DMS153 (cell line): Measurements from ENCODE around the gene TTC16.

Source experiments
- DNase-seq: peaks from one replicate; lab custom pipeline; 2025; lab: John Stamatoyannopoulos, UW

The TTC16 gene, protein sequence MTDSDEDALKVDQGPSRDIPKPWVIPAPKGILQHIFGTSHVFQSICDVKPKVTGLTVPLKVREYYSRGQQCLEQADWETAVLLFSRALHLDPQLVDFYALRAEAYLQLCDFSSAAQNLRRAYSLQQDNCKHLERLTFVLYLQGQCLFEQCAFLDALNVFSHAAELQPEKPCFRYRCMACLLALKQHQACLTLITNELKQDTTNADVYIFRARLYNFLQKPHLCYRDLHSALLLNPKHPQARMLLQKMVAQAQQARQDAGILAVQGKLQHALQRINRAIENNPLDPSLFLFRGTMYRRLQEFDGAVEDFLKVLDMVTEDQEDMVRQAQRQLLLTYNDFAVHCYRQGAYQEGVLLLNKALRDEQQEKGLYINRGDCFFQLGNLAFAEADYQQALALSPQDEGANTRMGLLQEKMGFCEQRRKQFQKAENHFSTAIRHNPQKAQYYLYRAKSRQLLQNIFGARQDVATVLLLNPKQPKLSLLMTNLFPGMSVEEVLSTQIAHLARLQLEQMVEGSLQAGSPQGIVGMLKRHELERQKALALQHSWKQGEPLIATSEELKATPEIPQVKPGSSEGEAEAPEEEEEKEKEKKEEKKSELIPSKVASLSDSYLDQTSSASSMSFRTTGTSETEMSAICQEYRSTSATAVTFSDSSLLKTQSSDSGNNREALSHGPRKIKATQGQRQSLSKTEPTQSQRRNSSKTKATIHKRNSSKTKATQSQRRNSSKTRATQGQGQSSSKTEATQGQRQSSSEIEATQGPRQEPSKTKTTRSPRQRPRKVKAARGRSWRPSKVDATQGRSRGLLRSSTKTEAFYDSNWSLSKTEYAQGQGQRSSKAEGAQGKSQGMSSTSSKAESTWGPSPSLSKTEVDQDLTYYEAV

DNA sequence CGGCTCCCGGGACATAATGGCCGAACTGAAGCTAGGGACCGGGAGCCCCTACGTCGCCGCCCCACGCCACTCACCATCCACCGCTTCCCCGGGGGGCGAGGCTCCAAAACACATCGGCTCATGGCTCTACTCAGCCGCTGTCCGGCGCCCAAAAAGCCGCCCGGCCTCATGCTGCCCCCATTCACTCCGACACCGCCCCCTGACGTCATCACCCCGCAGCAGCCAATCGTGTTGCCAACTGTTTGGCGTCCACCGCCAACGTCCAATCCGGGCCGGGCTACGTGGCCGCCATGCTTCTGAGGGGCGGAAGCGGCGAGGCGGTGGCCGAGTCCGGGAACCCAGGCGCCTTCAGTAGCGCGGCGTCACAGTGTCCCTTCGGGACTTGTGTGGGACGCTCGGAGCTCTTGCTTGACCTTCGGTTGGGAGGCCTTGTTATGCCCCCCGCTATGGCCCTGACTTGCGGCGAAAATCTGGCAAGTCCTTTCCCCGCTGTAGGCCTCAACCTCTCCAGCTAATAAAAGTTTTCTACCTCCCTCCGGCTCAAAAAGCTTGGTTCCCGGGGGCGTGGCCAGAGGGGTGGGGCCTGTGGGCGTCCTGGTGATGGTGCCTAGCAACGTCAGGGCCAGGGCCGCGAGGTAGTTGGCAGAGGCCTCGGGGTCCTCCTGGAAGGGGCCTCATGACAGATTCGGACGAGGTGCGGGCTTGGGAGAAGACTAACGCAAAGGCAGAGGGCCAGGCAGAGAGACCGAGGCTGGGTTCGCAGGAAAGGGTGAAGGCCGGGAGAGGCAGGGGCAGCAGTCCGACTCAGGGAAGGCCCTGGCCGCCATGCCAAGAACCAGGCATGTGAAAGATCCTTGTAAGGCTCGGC lies at the start of gene TTC16, which contains the start of gene PTRH1:
TTC16 (plus strand) TSS at position 610 of the 868 bp plus-strand sequence; CDS start at position 677, 67 bp downstream.
PTRH1 (minus strand) TSS at position 194 of the 868 bp plus-strand sequence; CDS start at position 170, 24 bp downstream.
- DNase-seq: peak; percentile 86

DNA sequence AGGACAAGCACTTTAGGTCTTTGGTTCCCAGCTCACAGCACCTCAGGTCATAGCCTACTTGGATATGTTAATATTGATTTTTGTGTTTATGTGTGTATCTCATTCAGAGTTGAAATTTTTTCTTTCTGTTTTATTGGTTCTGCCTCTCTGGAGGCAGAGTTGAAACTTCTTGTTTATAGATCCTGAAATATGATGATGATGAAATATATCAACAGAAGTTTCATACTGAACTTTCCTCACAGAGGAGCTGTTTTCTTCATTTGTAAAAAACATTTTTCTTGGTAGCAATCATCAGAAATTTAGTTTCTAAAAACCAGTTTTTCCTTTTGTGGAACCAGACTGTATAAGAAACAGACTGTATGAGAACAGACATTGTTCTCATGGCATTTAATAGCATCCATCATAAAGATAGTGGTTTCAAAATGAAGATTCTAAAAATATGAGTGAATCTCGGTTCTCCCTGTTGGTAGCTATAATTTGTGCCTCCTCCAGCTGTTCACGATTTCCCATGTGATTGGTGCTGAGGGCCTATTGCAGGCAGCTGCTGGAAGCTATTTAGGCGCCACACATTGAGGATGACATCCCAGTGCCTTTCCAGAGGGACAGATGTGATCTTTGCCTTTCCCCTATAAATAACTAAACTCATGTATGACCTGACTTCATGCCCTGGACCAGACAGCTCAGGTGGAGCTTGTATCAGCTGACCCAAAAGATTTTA lies 48.6 kb upstream of the TTC16 start:
- no peak for DNase-seq

DNA sequence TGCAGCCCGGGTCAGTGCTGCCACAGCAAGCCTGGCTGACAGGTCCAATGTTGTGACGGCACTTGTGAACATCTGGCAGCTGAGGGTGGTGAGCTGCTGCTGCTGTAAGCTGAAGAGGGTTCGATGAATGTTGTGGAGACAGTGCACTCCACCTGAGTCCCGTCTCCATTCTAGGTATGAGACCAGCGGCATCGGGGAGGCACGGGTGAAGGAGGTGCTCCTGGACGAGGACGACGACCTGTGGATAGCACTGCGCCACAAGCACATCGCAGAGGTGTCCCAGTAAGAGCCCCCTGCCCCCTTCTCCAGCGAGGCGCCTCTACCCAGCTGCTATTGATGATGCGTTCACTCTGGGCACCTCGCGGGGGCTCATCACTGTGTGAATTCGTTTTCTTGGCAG lies 48.0 kb upstream of the TTC16 start:
- DNase-seq: no peak

DNA sequence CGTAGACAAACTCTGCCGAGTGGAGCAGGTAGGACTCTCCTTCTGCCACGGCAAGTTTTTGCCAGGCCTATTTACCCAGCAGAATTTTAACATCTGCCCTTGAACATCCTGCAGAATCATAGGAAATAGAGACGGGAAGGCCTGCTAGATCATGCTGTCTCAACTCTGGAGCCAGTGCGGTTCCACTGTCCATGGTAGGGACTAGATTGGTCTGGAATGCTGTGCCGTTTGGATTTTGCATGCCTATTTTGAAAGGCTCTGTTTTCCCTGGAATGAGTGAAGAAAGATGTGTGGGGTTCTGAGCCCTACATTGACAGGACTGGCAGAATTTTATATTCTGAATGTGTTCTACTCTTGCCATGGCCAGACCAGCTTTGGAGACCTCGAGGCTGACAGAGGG lies 42.6 kb upstream of the TTC16 start:
- no peak for DNase-seq

DNA sequence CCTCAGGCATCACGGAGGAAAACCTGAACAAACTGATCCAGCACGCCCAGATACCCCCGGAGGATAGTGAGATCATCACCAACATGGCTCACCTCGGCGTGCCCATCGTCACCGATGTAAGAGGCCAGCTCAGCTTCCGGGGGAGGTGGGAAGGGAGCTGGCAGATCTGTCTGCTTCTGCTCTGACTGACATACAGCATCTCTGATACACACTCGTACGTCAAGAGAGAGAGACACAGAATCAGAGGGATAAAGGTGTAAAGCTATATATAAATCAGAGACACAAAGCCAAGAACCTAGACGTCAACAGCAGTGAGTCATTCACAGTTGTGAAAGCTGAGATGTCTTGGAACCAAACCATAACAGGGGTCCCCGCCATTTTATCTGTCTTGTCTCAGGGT lies 39.2 kb upstream of the TTC16 start:
- no peak for DNase-seq

DNA sequence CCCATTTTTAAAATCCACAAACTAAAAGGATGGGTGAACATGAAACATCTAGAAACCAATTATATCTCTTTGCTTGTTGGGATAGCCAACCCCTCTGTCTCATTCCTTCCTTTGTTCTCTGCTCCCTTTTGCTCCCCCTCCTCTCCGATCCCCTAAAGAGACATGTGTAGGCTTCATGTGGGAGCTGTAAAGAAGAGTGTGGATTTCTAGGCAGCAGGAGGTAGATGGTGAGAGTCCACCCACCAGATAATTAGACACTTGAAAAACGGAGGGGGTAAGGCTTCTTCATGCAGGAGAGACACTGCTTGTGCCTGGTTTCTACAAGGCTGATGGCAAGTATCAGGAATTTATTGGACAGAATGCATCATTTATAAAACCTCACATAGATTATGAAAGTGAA lies 36.4 kb upstream of the TTC16 start:
- no peak for DNase-seq

DNA sequence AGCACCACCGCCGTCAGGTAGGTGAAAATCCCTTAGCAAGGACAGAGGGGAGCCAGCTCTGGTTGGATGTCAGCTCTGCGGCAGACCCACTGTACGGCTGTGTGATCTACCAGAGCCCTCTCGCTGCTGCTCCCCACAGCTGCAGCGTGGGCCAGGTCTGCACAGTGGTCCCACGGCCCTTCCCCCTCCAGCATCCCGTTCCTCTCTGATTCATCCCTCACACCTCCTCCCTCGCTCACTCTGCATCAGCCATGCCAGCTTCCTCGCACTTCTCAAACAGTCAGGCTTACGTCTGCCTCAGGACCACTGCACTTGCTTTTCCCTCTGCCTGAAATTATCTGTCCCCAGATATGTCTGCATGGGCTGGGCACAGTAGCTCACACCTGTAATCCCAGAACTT lies 35.7 kb upstream of the TTC16 start:
- no peak for DNase-seq

DNA sequence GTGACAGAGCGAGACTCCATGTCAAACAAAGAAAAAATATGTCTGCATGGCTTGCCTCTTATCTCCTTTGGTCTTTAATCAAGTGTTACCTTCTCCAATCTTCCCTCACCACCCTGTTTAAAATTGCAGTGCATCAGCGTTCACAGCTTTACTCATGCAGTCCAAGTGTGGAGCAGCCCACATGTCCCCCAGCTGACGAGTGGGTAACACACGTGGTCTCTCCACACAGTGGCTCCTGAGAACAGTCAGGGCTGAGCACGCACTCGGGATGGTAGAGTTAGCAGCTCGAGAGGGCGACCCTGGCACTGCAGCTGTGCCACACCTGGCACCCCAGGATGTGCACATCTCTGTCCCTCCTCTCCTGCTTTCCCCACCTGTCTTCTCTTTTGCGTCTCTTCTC lies 35.0 kb upstream of the TTC16 start:
- no peak for DNase-seq

DNA sequence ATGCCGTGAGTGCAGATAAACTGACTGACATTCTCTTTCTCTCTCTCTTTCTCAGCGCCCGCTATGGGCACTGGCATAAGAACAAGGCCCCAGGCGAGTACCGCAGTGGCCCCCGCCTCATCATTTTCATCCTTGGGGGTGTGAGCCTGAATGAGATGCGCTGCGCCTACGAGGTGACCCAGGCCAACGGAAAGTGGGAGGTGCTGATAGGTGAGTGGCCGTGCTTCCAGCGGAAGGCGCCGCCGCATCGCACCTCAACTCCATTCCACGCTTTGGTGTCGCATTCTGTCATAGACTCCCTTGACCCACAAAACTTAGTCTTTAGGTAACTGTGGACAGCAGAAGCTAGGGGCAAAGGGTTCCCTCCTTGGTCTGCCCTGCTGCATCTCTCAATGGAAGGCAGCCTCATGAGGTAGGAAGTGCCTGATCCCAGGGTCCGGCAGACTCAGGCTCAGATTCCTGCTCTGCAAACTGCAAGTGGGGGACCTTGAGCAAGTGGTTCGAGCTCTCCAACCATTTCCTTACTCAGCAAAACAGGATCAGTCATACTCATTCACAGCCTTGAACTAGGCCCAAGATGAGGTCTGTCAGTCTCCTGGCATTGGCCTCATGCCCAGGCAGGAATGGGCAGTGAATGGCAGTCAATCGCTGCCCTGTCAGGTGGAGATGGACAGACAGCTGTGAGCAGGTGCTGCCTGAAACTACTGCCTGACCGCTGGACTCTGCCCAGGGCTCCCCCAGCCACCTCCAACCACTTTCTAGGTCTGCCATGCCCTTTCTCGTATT lies 33.3 kb upstream of the TTC16 start:
- DNase-seq: no peak

DNA sequence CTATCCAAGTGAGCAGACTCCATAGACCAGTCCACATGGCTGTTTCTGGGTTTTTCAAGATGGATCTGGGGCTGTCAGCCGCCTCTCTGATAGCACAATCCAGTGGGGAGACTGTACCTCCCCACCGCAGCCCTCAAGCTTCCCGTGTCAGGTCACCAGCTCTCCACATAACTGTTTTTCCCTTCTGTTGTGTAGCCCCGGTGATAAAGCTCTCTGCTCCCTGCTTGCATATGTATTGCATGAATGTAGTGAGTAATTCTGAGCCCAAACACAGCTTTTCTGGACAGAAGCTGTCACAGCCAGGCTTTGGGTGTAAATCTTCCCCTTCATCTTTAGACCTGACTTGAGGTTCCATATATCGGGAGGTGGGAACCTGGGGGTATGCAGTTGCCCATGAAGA lies 32.2 kb upstream of the TTC16 start:
- no peak for DNase-seq

DNA sequence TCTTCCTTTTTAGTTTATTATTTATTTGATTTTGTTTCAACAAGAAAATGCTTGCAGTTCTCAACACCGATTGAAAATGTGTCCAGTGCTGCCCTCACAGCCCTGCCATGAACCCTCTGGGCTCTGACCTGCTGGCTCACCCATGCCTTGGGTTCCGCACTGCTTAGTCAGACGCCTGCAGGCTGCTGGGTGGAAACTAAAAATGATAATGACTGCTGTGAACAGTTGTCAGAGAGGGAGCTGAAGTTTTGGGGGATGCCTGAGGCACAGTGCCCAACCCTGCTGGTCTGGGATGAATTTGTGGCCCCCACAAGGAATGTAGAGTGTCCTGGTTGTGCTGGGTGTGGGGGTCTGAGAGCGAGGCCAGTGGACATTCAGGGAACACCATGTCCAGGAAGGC lies 31.3 kb upstream of the TTC16 start:
- DNase-seq: no peak

DNA sequence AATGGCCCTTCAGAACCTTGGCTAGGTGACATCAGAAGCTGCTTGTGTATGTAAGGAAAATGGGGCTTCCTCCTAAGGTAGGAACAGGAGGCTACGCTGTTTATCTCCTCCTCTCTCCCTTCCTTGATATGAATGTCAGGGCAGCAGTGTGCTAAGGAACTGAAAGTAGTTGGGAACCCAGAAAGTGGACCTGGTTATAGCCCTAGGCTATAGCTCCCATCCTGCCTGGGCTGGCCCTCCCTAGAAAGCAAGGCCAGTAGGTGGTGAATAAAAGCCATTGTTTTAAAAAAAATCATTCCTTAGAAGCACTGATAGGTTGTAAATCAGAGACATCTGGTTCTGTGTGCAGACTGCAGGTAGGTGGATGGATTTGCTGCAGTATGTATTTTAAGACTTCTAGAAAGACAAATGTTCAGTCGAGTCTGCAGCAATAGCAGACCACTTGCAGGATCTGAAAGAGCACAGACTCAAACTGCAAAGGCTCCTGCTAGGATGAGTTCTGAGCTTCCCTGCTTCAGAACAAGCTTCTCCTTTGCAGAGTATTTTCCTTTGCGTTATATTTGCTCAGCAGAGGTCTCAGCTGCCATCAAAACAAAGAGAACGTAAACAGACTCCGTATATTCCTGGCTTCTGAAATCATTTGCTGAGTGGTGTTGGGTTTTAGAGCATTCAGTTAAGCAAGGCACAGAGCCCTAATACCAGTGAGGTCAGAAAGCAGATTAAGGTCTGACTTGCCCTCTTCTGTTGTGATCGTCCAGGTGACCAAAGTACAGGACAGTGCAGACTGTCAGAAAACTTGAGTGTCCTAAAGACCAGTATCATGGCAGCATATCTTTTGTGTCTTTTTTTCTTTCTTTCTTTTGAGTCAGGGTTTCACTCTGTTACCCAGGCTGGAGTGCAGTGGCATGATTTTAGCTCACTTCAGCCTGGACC lies 29.2 kb upstream of the TTC16 start:
- peak; percentile 49 for DNase-seq

DNA sequence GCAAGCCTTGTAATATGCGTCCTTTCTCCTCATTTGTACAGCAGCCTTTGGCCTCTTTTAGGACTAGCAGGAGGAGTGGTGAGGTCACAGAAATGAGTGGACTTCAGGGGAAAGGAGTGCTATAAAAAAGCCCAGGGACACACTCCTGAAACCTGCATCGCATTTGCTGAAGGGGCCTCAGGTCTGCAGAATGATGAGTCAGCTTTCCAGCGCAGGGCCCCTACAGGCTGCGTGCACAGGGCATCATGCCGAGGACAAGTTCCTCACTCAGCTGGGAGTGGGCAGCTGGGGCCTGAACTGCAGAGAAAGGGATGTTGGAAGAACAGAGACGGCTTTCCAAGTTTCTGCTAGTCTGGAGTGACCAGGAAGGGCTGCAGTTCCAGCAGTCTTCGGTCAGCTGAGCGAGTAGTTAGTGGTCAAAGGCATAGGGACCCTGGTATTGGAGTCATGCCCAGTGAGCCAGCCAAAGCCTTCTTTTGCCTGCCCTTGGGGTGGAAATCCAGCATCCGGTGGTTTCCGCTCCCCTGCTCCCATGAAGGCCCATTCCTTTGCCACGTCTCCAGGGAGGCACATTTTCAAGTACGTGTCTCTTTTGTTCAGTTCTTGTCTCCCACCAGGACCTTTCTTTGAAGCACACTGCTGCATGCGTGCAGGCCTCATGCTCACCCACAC lies 26.4 kb upstream of the TTC16 start:
- no peak for DNase-seq

DNA sequence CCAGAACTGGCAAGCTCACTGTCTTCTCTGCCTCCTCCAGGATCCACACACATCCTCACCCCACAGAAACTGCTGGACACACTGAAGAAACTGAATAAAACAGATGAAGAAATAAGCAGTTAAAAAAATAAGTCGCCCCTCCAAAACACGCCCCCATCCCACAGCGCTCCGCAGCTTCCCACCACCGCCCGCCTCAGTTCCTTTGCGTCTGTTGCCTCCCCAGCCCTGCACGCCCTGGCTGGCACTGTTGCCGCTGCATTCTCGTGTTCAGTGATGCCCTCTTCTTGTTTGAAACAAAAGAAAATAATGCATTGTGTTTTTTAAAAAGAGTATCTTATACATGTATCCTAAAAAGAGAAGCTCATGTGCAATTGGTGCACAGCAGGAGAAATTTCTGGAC lies 25.1 kb upstream of the TTC16 start:
- no peak for DNase-seq

DNA sequence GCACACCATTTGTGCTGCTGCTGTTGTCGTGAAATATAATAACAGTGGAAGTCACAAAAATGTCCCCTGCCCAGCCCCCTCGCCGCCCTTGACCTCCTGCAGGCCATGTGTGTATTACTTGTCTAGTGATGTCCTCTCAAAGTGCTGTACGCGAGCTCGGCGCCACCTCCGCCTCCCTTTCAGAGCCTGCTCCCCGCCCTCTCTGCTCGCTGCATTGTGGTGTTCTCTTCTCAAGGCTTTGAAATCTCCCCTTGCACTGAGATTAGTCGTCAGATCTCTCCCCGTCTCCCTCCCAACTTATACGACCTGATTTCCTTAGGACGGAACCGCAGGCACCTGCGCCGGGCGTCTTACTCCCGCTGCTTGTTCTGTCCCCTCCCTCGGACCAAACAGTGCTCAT lies 23.8 kb upstream of the TTC16 start:
- no peak for DNase-seq

DNA sequence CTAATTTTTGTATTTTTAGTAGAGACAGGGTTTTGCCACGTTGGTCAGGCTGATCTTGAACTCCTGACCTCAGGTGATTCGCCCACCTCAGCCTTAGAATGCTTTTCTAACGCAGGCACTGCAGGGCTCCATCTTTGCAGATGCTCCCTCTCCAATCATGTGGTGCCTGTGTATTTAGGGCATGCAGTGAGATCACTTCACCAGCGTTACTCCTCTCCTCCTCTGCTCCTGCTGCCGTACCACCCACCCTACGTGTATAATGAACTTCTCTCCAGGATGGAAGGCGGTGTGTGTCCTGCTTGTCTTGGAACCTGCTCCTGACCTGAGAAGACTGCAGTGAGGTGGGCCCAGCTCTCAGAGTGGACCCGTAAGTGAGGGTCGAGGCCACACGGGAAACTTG lies 22.7 kb upstream of the TTC16 start:
- DNase-seq: no peak

DNA sequence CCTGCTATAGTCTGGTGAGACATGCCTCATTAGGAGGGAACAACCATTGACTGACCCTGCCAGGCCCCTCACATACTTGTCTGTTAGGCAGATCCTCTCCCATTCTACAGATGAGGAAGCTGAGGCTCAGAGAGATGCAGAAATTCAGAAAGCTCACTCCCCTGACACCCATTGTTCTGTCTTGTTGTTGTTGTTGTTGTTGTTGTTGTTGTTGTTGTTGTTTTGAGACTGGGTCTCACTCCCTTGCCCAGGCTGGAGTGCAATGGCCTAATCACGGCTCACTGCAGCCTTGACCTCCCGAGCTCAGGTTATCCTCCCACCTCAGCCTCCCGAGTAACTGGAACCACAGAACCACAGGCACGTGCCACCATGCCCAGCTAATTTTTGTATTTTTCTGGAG lies 22.2 kb upstream of the TTC16 start:
- no peak for DNase-seq

DNA sequence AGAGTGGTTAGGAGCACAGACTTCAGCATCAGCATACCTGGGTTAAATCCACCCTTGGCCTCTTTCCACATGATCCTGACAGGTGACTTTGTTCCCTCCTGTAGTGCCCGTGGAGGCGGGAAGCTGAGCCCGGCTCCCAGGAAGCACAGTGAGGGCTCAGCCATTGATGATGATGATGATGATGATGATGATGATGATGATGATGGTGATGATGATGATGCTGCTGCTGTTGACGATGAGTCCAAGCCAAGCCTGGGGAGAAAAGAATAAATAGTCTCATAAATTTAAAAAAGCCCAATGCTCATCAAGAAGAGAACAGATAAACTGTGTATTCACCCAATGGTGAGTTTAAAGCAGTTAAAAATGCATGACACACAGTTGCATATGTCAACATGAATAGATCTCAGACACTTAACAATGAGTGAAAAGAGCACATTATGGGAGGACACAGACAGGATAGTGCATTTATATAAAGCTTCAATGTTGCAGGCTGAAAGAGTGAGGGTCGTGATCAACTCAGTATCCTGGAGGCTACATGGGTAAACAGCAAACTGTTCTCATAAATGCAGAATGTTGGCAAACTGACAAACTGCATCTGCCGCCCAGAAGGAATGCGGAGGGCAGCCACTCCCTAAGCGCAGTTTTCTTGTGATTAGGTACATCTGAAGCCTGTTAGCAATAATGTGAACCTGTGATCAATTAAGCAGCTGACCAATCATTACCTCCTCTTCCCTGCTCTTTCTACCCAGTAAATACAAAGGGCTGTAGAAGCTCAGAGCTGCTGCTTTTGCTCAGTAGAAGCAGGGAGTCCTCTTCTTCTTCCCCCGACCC lies 20.8 kb upstream of the TTC16 start:
- DNase-seq: no peak
